CD14-positive monocyte (primary cell): Measurements from ENCODE around the gene RARRES2. TPM values are rescaled to one million over a fixed set of nuclear protein-coding genes. Genes with fewer than 3 reads are reported as not detected.

ENCODE experiments used
- DNase-seq, 3 donors: peaks; one replicate each; pipeline ENCODE4 v3.0.0-alpha.2; 2011 to 2022
- H2AFZ ChIP-seq: 2 replicates; pipeline ENCODE4 v1.6.0; 2012; ENCODE audit warnings: mild to moderate bottlenecking, low read depth, low read length, inconsistent platforms; ENCODE audit not compliant: insufficient read depth, poor library complexity, severe bottlenecking
- H3K27ac ChIP-seq, 2 donors: 1 replicate in 1 of 2; 2 replicates in 1 of 2; pipeline ENCODE4 v1.5.1; 2012 to 2013; ENCODE audit warnings: low read length in 2 of 2, control low read depth in 1 of 2, inconsistent platforms in 1 of 2, low read depth in 1 of 2, mild to moderate bottlenecking in 1 of 2
- H3K27me3 ChIP-seq, 2 donors: one replicate each; pipeline versions ENCODE4 v1.6.0 to v1.6.1; 2011 to 2013; ENCODE audit warnings: low read length in 2 of 2; ENCODE audit not compliant: control insufficient read depth in 2 of 2, insufficient read depth in 2 of 2
- H3K36me3 ChIP-seq, 2 donors: replicated peaks in 1 of 2; 1 replicate in 1 of 2; 2 replicates in 1 of 2; pipeline versions ENCODE4 v1.5.1 to v1.6.1; 2012 to 2013; ENCODE audit warnings: low read length in 2 of 2, control low read depth in 1 of 2, inconsistent platforms in 1 of 2, mild to moderate bottlenecking in 1 of 2; ENCODE audit not compliant: insufficient read depth in 2 of 2, control insufficient read depth in 1 of 2
- H3K4me1 ChIP-seq, 2 donors: 1 replicate in 1 of 2; 2 replicates in 1 of 2; pipeline versions ENCODE4 v1.5.1 to v1.6.1; 2012 to 2013; ENCODE audit warnings: low read length in 2 of 2, control low read depth in 1 of 2, inconsistent platforms in 1 of 2, mild to moderate bottlenecking in 1 of 2, moderate library complexity in 1 of 2; ENCODE audit not compliant: insufficient read depth in 2 of 2, control insufficient read depth in 1 of 2
- H3K4me2 ChIP-seq: replicated peaks from 2 replicates; pipeline ENCODE3; 2012; ENCODE audit warnings: low read length, moderate library complexity, mild to moderate bottlenecking; ENCODE audit not compliant: poor library complexity, severe bottlenecking; ENCODE audit errors: extremely low read depth
- H3K4me3 ChIP-seq, 3 experiments: fragments of 200-600 bp in 1 of 3; sonication (generic) in 1 of 3; replicated peaks in 1 of 3; 1 replicate in 2 of 3; 2 replicates in 1 of 3; pipeline ENCODE4 v1.5.1; 2011 to 2013; ENCODE audit warnings: low read length in 3 of 3, mild to moderate bottlenecking in 3 of 3, control low read depth in 2 of 3, low read depth in 2 of 3, inconsistent platforms in 1 of 3, moderate library complexity in 1 of 3
- H3K79me2 ChIP-seq: 2 replicates; pipeline ENCODE4 v1.6.0; 2012; ENCODE audit warnings: mild to moderate bottlenecking, control low read depth, inconsistent platforms, low read length, moderate library complexity; ENCODE audit not compliant: insufficient read depth
- H3K9ac ChIP-seq: 2 replicates; pipeline ENCODE4 v1.6.0; 2017; ENCODE audit warnings: low read length, mild to moderate bottlenecking; ENCODE audit not compliant: insufficient read depth, poor library complexity, severe bottlenecking
- H3K9me3 ChIP-seq, 2 donors: replicated peaks in 1 of 2; 1 replicate in 1 of 2; 2 replicates in 1 of 2; pipeline versions ENCODE4 v1.5.1 to v1.6.1; 2012 to 2013; ENCODE audit warnings: low read length in 2 of 2, control low read depth in 1 of 2; ENCODE audit not compliant: control insufficient read depth in 1 of 2, insufficient read depth in 1 of 2
- H4K20me1 ChIP-seq: 2 replicates; pipeline ENCODE4 v1.6.0; 2012; ENCODE audit warnings: mild to moderate bottlenecking, low read length, control low read depth, moderate library complexity; ENCODE audit not compliant: insufficient read depth
- H3K27ac Mint-ChIP-seq, 7 donors: one replicate each; pipeline ENCODE4 v1.8.0; 2020; ENCODE audit warnings: mild to moderate bottlenecking in 7 of 7, mixed read lengths in 7 of 7, moderate library complexity in 6 of 7, inconsistent platforms in 2 of 7
- H3K27me3 Mint-ChIP-seq, 3 donors: one replicate each; pipeline ENCODE4 v1.8.0; 2021 to 2022; ENCODE audit warnings: low read depth in 3 of 3, mild to moderate bottlenecking in 3 of 3, mixed read lengths in 3 of 3, moderate library complexity in 3 of 3, inconsistent platforms in 1 of 3
- H3K36me3 Mint-ChIP-seq, 2 donors: one replicate each; pipeline ENCODE4 v1.8.0; 2020; ENCODE audit warnings: mixed read lengths in 2 of 2, inconsistent platforms in 1 of 2, mild to moderate bottlenecking in 1 of 2
- H3K4me1 Mint-ChIP-seq: one replicate; pipeline ENCODE4 v1.8.0; 2020; ENCODE audit warnings: mild to moderate bottlenecking, mixed read lengths
- H3K4me3 Mint-ChIP-seq, 2 donors: one replicate each; pipeline ENCODE4 v1.8.0; 2020; ENCODE audit warnings: mild to moderate bottlenecking in 2 of 2, mixed read lengths in 2 of 2, moderate library complexity in 1 of 2
- H3K9me3 Mint-ChIP-seq, 7 donors: one replicate each; pipeline ENCODE4 v1.8.0; 2020 to 2022; ENCODE audit warnings: mixed read lengths in 7 of 7, mild to moderate bottlenecking in 6 of 7, moderate library complexity in 6 of 7, inconsistent platforms in 2 of 7
- WGBS: methylation state at CpG from one replicate; pipeline ENCODE4 v1.1.5; 2013; ENCODE audit warnings: missing lambda C conversion rate; ENCODE audit not compliant: insufficient coverage; 5-methylcytosine and 5-hydroxymethylcytosine counted together
- intact Hi-C, 2 donors: fragments of 100-400 bp; cut with micrococcal nuclease; formaldehyde crosslinking; loops; one replicate each; pipeline versions ENCODE4 v1.15.0 to v1.15.1; 2023
- polyA plus RNA-seq, 3 donors: library from polyadenylated mRNA; depleted of rRNA in 1 of 3; unstranded in 2 of 3; stranded (reverse) in 1 of 3; fragments of 300-500 nt in 2 of 3; fragments of >200 nt in 1 of 3; fragmentation: Illumina TruSeq in 2 of 3; gene quantifications; 1 replicate in 2 of 3; 2 replicates in 1 of 3; pipeline ENCODE4 v1.2.3, GENCODE V29; 2012 to 2021
- TF ChIP-seq, protein P1 (sequence below): fragments of 200-600 bp; IDR thresholded peaks from one replicate; pipeline ENCODE4 v1.8.0; 2022; ENCODE audit warnings: antibody characterized with exemption, mild to moderate bottlenecking

The RARRES2 gene
- polyA plus RNA-seq, 3 donors, result not detected

DNA sequence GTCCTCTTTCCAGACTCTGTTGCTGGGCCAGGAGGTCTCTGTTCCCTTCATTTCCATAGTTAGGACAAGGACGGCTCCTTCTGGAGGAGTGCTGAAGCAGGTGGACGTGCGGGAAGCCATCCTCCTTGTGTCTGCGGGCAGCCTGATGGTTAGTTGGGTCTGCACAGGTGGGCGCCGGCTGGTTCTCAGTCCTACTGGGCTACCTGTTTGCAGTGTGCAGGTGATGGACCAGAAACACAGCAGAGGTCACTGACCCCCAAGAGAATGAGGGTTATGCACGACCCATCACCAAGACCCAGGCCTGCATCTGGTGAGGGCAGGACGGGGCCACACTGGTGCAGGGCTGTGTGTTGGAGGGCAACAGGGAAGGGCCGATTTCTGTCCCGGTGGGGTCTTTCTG, 7.8 kb downstream of the RARRES2 start:
- Mint-ChIP-seq H3K36me3 (peaks cover 24 to 28% of the 10 kb centered on the region in 2 donors), H3K27ac (no peak overlapping the region), H3K27me3 (peaks cover 0 to under 1% (median 0%) of the 10 kb centered on the region in 3 donors), H3K4me3 (no peak overlapping the region), H3K9me3 (no peaks in the 10 kb centered on the region), H3K4me1 (no peaks in the 10 kb centered on the region)
- Histone ChIP-seq H3K36me3 (peaks cover 11 to 26% of the 10 kb centered on the region in 2 donors), H4K20me1 (no peaks in the 10 kb centered on the region), H3K9ac (no peak overlapping the region), H3K4me3 (no peak overlapping the region), H3K27me3 (no peaks in the 10 kb centered on the region), H2AFZ (no peak overlapping the region), H3K79me2 (no peaks in the 10 kb centered on the region), H3K27ac (no peak overlapping the region), H3K9me3 (no peaks in the 10 kb centered on the region), H3K4me1 (no peaks in the 10 kb centered on the region), H3K4me2 (no peak overlapping the region)
- TF ChIP-seq, protein P1, sequence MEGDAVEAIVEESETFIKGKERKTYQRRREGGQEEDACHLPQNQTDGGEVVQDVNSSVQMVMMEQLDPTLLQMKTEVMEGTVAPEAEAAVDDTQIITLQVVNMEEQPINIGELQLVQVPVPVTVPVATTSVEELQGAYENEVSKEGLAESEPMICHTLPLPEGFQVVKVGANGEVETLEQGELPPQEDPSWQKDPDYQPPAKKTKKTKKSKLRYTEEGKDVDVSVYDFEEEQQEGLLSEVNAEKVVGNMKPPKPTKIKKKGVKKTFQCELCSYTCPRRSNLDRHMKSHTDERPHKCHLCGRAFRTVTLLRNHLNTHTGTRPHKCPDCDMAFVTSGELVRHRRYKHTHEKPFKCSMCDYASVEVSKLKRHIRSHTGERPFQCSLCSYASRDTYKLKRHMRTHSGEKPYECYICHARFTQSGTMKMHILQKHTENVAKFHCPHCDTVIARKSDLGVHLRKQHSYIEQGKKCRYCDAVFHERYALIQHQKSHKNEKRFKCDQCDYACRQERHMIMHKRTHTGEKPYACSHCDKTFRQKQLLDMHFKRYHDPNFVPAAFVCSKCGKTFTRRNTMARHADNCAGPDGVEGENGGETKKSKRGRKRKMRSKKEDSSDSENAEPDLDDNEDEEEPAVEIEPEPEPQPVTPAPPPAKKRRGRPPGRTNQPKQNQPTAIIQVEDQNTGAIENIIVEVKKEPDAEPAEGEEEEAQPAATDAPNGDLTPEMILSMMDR, result no peak
- no peak for DNase-seq
- intact Hi-C loops, result no loop called here
- 92% methylated on average over 10 of the region's 10 CpGs for WGBS

DNA sequence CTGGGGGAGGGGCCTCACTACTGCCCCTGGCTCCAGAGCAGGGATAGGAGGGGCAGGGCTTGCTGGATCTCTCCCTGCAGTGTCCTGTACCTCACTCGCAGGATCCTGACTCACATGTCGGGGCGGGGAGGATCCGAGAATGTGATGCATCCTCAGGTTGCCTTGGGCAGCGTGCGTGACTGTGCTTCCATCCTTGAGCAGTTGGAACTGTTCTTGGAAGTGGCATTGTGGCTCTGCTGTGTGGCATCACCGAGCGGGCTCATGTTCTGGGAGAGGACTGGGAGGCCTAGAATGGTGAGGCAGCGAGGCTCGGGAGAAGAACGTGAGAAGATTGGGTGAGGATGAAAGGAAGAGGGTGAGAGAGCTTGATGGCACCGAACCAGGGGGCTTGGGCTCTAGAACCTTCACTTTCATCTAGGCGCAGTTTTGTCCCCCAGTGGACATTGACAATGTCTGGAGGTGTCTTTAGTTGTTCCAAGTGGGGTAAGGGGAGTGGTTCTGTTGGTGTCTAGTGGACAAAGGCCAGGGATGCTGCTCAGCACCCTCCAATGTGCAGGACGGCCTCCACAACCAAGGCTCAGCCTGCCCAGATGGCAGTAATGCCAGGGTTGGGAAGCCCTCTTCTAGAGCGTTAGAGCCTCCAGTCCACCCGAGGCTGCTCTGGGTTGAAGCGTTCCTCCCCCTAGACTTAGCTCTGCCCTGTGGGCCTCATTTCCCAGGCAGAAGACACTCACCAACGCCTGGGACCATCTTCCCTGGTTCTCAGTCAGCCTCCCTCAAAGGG, 8.4 kb downstream of the RARRES2 start:
- Histone ChIP-seq H2AFZ (no peak overlapping the region), H4K20me1 (no peaks in the 10 kb centered on the region), H3K27ac (no peak overlapping the region), H3K27me3 (no peaks in the 10 kb centered on the region), H3K4me3 (no peak overlapping the region), H3K9me3 (no peaks in the 10 kb centered on the region), H3K4me2 (no peak overlapping the region), H3K9ac (no peak overlapping the region), H3K36me3 (peaks cover 18 to 33% of the 10 kb centered on the region in 2 donors), H3K4me1 (no peaks in the 10 kb centered on the region), H3K79me2 (no peaks in the 10 kb centered on the region)
- no peak overlapping the region for H3K4me3 Mint-ChIP-seq
- TF ChIP-seq, protein P1, result no peak
- no peak overlapping the region for H3K27ac Mint-ChIP-seq
- intact Hi-C loops, result no loop called here
- no peak for DNase-seq
- H3K36me3 Mint-ChIP-seq, result peaks cover 30 to 32% of the 10 kb centered on the region in 2 donors
- WGBS, result 97% methylated on average over 16 of the region's 18 CpGs
- no peaks in the 10 kb centered on the region for H3K9me3 Mint-ChIP-seq
- no peaks in the 10 kb centered on the region for H3K27me3 Mint-ChIP-seq
- H3K4me1 Mint-ChIP-seq, result no peaks in the 10 kb centered on the region
